ENCODE measurements around the gene GRWD1. TPM values are rescaled to one million over a fixed set of nuclear protein-coding genes. Genes with fewer than 3 reads are reported as not detected.
"Not testable (repeated sequence)": the region's sequence is repeated elsewhere in the genome, so short reads cannot be mapped to it uniquely, and the experiment has no call there.

Gene GRWD1
- total RNA-seq, 2 donors from 2014 or later: 34.9 to 72.9 TPM

GRCh38 chr19:48477067-48477685 is 31.4 kb downstream of the GRWD1 start:
- H3K36me3 Mint-ChIP-seq (ENCODE audit: low read depth): peaks cover 33% of the 10 kb centered on the region
- H3K27ac Mint-ChIP-seq: no peak overlapping the region
- ATAC-seq (replicated peaks): no peak
- no peak overlapping the region for H3K4me3 Mint-ChIP-seq
- H3K9me3 Mint-ChIP-seq: no peaks in the 10 kb centered on the region
- H3K27me3 Mint-ChIP-seq: no peaks in the 10 kb centered on the region
- H3K4me1 Mint-ChIP-seq: peaks cover 17% of the 10 kb centered on the region

- Mint-ChIP-seq H3K9me3 (no peaks in the 10 kb centered on the region), H3K27me3 (no peaks in the 10 kb centered on the region), H3K27ac (no peak overlapping the region), H3K4me3 (no peak overlapping the region), H3K4me1 (peaks cover 17% of the 10 kb centered on the region), H3K36me3 (ENCODE audit: low read depth) (peaks cover 29% of the 10 kb centered on the region)
- ATAC-seq (replicated peaks): no peak
These were observed 32.0 kb downstream of the GRWD1 start for GRCh38 chr19:48477698-48478338.

DNA sequence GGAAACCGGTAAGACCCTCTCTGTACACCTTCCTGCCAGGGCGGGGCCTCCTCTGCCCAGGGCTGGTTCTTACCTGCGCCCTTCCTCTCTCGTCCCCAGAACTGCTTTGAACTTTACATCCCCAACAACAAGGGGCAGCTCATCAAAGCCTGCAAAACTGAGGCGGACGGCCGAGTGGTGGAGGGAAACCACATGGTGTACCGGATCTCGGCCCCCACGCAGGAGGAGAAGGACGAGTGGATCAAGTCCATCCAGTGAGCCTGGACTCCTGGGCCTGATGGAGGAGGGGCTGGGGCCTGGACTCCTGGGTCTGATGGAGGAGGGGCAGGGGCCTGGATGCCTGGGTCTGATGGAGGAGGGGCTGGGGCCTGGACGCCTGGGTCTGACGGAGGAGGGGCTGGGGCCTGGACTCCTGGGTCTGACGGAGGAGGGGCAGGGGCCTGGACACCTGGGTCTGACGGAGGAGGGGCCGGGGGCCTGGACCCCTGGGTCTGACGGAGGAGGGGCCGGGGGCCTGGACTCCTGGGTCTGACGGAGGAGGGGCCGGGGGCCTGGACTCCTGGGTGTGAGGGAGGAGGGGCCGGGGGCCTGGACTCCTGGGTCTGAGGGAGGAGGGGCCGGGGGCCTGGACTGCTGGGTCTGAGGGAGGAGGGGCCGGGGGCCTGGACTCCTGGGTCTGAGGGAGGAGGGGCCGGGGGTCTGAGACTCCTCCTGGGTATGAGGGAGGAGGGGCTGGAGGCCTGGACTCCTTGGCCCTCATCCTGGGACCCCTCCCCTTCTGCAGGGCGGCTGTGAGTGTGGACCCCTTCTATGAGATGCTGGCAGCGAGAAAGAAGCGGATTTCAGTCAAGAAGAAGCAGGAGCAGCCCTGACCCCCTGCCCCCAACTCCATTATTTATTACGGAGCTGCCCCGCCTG is 32.8 kb downstream of the GRWD1 start:
- H3K27ac Mint-ChIP-seq: no peak overlapping the region
- peaks cover 21% of the 10 kb centered on the region for H3K36me3 Mint-ChIP-seq (ENCODE audit: low read depth)
- ATAC-seq (replicated peaks): no peak

GRCh38 chr19:48479686-48480085 is 33.9 kb downstream of the GRWD1 start:
- ATAC-seq (replicated peaks): no peak
- H3K27me3 Mint-ChIP-seq: no peaks in the 10 kb centered on the region
- peak overlapping the region; percentile 73 for H3K27ac Mint-ChIP-seq
- H3K36me3 Mint-ChIP-seq (ENCODE audit: low read depth): peaks cover 13% of the 10 kb centered on the region
- H3K4me3 Mint-ChIP-seq: peak overlapping the region; percentile 82
- H3K9me3 Mint-ChIP-seq: no peaks in the 10 kb centered on the region
- H3K4me1 Mint-ChIP-seq: peaks cover 13% of the 10 kb centered on the region

More for the DNA sequence above, 32.8 kb downstream of the GRWD1 start:
- no peaks in the 10 kb centered on the region for H3K9me3 Mint-ChIP-seq
- peaks cover 17% of the 10 kb centered on the region for H3K4me1 Mint-ChIP-seq
- no peaks in the 10 kb centered on the region for H3K27me3 Mint-ChIP-seq
- peak overlapping the region; percentile 82 for H3K4me3 Mint-ChIP-seq

DNA sequence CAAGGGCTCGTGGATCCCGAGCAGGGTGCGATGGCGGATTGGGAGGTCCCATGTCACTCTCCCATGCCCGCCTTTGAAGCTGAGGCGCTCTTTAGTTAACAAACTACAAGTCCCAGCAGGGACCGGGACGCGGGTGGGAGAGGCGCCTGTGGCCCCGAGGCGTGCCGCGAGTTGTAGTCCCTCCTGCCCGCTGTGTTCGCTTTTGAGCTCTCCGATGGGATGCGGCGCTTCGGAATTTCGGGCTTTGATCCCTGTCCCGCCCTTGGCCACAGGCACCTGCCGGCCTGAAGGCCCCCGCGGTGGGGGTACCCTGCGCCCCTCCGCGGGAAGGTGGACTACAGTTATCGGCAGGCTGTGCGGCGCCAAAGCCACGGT is 34.4 kb downstream of the GRWD1 start:
- ATAC-seq (replicated peaks): no peak
- Mint-ChIP-seq H3K27ac (peak overlapping the region; percentile 85), H3K9me3 (no peaks in the 10 kb centered on the region), H3K27me3 (no peaks in the 10 kb centered on the region), H3K4me3 (peak overlapping the region; percentile 82), H3K36me3 (ENCODE audit: low read depth) (peaks cover 9% of the 10 kb centered on the region), H3K4me1 (peaks cover 13% of the 10 kb centered on the region)

DNA sequence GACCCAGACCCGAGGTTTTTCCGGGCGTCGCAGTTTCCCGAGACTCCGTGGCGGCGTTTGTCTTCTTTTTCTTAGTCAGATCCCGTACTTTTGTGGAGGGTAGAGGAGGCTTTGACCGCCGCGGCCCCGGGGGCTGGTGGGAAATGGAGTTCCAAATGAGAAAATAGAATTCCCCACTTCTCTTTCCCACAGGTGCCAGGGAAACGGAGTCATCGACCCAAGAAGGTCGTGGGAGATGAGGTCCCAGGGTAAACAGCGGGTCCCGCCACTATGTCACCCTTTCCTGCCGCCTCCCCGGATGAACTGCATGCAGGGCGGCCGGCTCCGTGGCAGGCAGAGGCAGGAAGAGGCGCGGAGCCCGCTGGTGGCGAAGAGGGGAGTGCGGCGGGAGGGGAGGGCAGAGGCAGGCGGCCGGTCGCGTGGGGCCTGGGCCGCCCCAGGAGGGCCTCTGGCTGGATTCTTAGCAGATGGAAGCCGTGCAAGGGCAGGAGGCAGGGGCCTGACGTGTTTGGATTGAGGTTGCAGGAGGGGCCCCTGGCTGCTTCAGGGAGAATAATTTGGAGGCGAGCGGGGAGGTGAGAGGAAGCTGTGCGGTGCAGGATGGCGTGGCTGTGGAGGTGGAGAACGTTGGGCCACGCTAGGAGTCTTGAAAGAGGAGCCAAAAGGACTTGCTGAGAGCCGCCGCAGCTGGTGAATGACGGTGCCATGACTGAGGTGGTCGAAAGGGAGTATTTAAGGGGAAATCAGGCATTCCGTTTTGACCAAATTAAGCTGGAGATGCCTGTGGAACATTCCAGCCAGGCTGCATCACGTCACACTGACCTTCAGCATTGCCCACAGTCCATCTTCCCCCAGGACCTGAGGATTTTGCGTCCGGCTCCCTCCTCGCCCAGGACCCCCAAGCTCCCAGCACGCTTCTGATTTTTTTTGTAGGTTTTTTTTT is 35.0 kb downstream of the GRWD1 start:
- H3K4me3 Mint-ChIP-seq: peak overlapping the region; percentile 82
- H3K36me3 Mint-ChIP-seq (ENCODE audit: low read depth): peaks cover 2% of the 10 kb centered on the region
- H3K27ac Mint-ChIP-seq: peak overlapping the region; percentile 85
- H3K4me1 Mint-ChIP-seq: peaks cover 13% of the 10 kb centered on the region
- H3K9me3 Mint-ChIP-seq: no peaks in the 10 kb centered on the region
- peak; percentile 87 for ATAC-seq (replicated peaks)
- H3K27me3 Mint-ChIP-seq: no peaks in the 10 kb centered on the region

DNA sequence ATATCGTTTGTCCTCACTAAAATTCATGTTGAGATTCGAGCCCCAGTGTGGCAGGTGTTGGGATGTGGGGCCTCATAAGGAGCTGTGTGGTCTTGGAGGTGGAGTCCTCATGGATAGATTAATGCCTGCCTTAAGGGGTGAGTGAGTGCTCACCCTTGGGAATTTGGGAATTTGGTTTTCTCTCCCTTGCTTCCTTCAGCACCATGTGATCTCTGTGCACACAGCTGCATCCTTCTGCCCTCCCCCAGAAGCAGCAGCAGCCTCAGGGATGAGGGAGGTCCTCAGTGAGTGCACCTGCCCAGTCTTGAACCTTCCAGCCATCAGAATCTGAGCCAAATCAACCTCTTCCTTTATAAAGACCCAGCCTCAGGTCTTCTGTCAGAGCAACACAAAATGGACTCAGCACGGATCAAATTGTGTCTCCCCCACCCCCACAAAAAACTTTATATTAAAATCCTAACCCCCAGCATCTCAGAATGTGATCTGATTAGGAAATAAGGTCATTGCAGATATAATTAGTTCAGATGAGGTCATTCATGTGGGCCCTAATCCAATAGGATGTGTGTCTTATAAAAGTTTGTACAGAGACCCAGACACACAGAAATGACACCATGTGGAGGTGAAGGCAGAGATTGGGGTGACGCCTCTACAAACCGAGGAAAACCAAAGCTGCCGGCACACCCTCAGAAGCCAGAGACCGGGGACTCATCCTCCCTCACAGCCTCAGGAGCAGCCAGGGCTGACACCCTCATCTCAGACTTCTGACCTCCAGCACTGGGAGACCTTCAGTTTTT is 36.3 kb downstream of the GRWD1 start:
- peak overlapping the region; percentile 82 for H3K4me3 Mint-ChIP-seq
- no peak for ATAC-seq (replicated peaks)
- H3K36me3 Mint-ChIP-seq (ENCODE audit: low read depth): no peaks in the 10 kb centered on the region
- H3K4me1 Mint-ChIP-seq: peaks cover 13% of the 10 kb centered on the region
- no peaks in the 10 kb centered on the region for H3K27me3 Mint-ChIP-seq
- H3K9me3 Mint-ChIP-seq: no peaks in the 10 kb centered on the region
- no peak overlapping the region for H3K27ac Mint-ChIP-seq

DNA sequence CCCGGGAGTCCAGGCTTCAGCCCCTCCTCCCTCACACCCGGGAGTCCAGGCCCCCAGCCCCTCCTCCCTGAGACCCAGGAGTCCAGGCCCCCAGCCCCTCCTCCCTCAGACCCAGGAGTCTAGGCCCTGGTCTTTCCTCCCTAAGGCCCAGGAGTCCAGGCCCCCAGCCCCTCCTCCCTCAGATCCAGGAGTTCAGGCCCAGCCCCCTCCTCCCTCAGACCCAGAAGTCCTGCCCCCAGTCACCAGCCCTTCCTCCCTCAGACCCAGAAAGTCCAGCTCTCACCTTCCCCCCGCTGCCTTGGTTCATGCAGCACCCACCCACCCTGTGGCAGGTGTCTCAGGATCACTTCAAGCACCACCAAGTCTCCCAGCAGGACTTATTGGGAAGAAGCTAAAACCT is 37.5 kb downstream of the GRWD1 start:
- Mint-ChIP-seq H3K27ac (peak overlapping the region; percentile 60), H3K4me3 (no peak overlapping the region), H3K27me3 (no peaks in the 10 kb centered on the region), H3K9me3 (no peaks in the 10 kb centered on the region), H3K36me3 (ENCODE audit: low read depth) (no peaks in the 10 kb centered on the region), H3K4me1 (peaks cover 13% of the 10 kb centered on the region)
- ATAC-seq (replicated peaks): no peak

DNA sequence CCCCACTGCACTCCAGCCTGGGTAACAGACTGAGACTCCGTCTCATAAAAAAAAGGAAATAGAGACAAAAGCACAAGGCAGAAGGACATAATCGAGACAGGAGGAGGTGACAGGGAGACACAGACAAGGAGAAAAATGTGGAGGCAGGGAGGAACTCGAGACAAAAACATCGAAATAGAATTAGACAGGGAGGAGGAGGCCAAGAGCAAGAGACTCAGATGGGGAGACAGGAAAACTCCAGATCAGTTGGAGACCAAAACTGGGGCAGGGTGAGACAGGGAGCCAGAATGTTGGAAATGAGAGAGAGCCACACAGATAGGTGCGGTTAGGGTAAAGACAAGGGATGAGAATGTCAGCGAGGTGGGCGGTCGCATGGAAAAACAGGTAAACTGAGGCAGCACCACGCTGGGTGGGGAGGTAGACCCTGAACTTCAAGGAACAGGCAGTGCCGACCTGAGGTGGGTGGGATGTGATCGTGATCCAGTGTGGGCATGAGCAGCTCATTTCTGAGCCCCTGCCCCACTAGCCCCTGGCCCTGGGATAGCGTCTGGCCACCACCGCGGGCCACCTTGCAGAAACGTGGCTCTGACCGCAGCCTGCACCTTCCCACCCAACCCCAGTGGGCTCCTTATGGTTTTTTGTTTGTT is 38.6 kb downstream of the GRWD1 start:
- no peak overlapping the region for H3K4me3 Mint-ChIP-seq
- no peak overlapping the region for H3K27ac Mint-ChIP-seq
- no peaks in the 10 kb centered on the region for H3K27me3 Mint-ChIP-seq
- H3K4me1 Mint-ChIP-seq: peaks cover 12% of the 10 kb centered on the region
- ATAC-seq (replicated peaks): no peak
- no peaks in the 10 kb centered on the region for H3K36me3 Mint-ChIP-seq (ENCODE audit: low read depth)
- H3K9me3 Mint-ChIP-seq: no peaks in the 10 kb centered on the region

DNA sequence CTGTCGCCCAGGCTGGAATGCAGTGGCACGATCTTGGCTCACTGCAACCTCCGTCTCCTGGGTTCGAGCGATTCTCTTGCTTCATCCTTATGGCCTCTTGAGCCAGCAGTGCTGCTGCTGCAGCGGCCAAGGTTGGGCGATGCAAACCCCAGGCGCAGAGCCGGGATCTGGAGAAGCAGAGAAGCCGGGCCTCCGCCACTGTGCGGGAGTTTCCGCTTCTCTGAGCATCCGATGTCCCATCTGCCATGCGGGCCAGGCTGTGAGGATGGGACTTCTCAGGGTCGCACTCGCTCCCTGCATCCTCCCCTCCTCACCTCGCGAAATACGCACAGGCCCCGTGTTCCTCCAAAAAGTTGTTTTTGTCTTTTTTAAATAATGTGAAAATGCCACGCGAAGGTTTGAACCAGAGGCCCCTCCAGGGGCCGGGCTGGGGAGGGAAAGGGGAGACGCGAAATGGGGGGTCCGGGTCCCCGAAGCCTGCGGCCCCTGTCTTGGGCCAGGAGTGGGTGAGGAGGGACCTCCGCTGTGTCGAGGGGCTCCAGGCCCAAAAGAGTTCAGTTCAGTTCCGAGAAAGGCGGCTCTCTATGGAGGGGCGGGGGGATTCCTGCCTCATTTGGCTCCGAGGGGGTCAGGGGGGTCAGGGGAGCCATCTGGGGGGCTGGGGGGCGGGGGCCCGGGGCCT is 39.3 kb downstream of the GRWD1 start:
- Mint-ChIP-seq H3K4me1 (peaks cover 8% of the 10 kb centered on the region), H3K36me3 (ENCODE audit: low read depth) (no peaks in the 10 kb centered on the region), H3K27ac (no peak overlapping the region), H3K4me3 (no peak overlapping the region), H3K9me3 (no peaks in the 10 kb centered on the region), H3K27me3 (no peaks in the 10 kb centered on the region)
- no peak for ATAC-seq (replicated peaks)

DNA sequence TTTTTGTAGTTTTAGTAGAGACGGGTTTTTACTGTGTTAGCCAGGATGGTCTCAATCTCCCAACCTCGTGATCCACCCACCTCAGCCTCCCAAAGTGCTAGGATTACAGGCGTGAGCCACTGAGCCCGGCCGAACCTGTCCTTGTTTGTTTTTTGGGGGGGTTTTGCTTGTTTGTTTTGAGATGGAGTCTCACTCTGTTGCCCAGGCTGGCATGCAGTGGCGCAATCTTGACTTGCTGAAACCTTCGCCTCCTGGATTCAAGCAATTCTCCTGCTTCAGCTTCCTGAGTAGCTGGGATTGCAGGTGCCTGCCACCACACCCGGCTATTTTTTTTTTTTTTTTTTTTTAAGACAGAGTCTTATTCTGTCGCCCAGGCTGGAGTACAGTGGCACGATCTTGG is 40.9 kb downstream of the GRWD1 start:
- H3K27ac Mint-ChIP-seq; H3K9me3 Mint-ChIP-seq; H3K27me3 Mint-ChIP-seq; H3K4me1 Mint-ChIP-seq; ATAC-seq (replicated peaks); H3K36me3 Mint-ChIP-seq (ENCODE audit: low read depth); H3K4me3 Mint-ChIP-seq: not testable (repeated sequence)

DNA sequence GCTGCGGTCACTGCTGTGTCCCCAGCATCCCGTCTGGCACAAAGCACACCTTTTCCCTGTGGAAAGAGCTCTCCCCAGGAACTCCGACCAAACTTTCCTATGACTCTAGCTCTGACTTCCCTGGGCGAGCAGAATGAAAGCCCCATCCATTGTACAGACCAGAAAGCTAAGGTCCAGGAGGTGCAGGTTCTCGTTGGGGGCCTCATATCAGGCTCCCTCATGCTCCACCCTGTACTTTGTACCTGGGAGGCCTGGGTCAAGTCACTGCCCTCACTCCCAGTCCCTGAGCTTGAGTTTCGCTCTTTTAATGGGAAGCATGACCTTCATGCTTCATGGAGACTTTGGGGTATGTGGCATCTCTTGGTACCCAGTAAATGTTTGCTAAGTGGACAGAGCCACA is 41.8 kb downstream of the GRWD1 start:
- Mint-ChIP-seq H3K9me3 (no peaks in the 10 kb centered on the region), H3K27me3 (peaks cover 13% of the 10 kb centered on the region), H3K36me3 (ENCODE audit: low read depth) (no peaks in the 10 kb centered on the region), H3K4me1 (peaks cover 15% of the 10 kb centered on the region), H3K27ac (no peak overlapping the region), H3K4me3 (no peak overlapping the region)
- no peak for ATAC-seq (replicated peaks)

DNA sequence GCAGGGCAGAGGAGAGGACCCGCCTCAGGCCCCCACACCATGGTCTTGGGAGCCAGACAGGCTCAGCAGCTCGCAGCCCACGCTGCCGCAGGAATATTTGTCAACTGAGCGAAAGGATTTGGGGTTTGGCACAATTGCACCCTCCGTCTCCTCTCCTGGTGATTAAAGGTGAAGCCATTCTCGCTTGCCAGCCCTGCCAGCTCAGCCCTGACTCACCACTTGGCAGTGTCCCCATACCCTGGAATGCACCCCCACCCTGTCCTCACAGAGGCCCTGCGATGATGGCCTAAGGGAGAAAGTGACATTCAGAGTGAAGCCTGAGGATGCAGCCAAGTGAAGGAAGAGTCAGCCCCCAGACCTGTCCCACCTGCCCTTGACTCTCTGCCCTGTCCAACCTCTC is 42.2 kb downstream of the GRWD1 start:
- no peak overlapping the region for H3K27ac Mint-ChIP-seq

More for the DNA sequence above, 42.2 kb downstream of the GRWD1 start:
- Mint-ChIP-seq H3K4me3 (no peak overlapping the region), H3K4me1 (peaks cover 20% of the 10 kb centered on the region), H3K36me3 (ENCODE audit: low read depth) (no peaks in the 10 kb centered on the region), H3K27me3 (peaks cover 15% of the 10 kb centered on the region), H3K9me3 (no peaks in the 10 kb centered on the region)
- ATAC-seq (replicated peaks): no peak

All from activated T-helper 17 cell treated with anti-CD3 and anti-CD28 coated beads, Interleukin-2, amount 50 U/mL, for 72 hours (primary cell).